ENCODE results near the gene EXOC6B.

Gene EXOC6B

GRCh38 chr2:72154386-72154975 lies 671.4 kb downstream of the EXOC6B start:
- no peak for DNase-seq

GRCh38 chr2:72153924-72154323 lies 671.9 kb downstream of the EXOC6B start:
- DNase-seq = no peak

- no peak for DNase-seq
These were observed 672.6 kb downstream of the EXOC6B start for GRCh38 chr2:72153026-72153791.

GRCh38 chr2:72150861-72151356 lies 674.9 kb downstream of the EXOC6B start:
- no peak for DNase-seq

- peak; percentile 50 for DNase-seq
These were observed 675.5 kb downstream of the EXOC6B start for GRCh38 chr2:72150157-72150860.

GRCh38 chr2:72149556-72150156 lies 676.2 kb downstream of the EXOC6B start:
- DNase-seq = no peak

GRCh38 chr2:72148837-72149555 lies 676.8 kb downstream of the EXOC6B start:
- no peak for DNase-seq

GRCh38 chr2:72148003-72148836 lies 677.6 kb downstream of the EXOC6B start:
- no peak for DNase-seq

- DNase-seq = no peak
These were observed 678.4 kb downstream of the EXOC6B start, which contains the start of gene CYP26B1 for GRCh38 chr2:72147303-72147971. TSS of gene CYP26B1 (minus strand) at chr2:72147862. CDS start at chr2:72147834, 28 bp downstream.

- DNase-seq = no peak
These were observed 679.2 kb downstream of the EXOC6B start for GRCh38 chr2:72146347-72147302.

GRCh38 chr2:72145658-72146329 lies 680.0 kb downstream of the EXOC6B start:
- DNase-seq = no peak

- no peak for DNase-seq
These were observed 680.6 kb downstream of the EXOC6B start for GRCh38 chr2:72145289-72145657.

GRCh38 chr2:72144632-72145288 lies 681.1 kb downstream of the EXOC6B start:
- DNase-seq = no peak

- DNase-seq = no peak
These were observed 681.6 kb downstream of the EXOC6B start for GRCh38 chr2:72144274-72144631.

GRCh38 chr2:72143441-72144273 lies 682.2 kb downstream of the EXOC6B start:
- no peak for DNase-seq

- DNase-seq = no peak
These were observed 683.0 kb downstream of the EXOC6B start for GRCh38 chr2:72142570-72143440.
